NCI-H2081 treated with DMSO at 0.1 percent for 48 hours (cell line): Measurements from ENCODE around the gene MON1A.
"Not testable (repeated sequence)": the region's sequence is repeated elsewhere in the genome, so short reads cannot be mapped to it uniquely, and the experiment has no call there.

ENCODE experiments used
- DNase-seq: peaks from one replicate; lab custom pipeline; 2025; lab: John Stamatoyannopoulos, UW

The MON1A gene

DNA sequence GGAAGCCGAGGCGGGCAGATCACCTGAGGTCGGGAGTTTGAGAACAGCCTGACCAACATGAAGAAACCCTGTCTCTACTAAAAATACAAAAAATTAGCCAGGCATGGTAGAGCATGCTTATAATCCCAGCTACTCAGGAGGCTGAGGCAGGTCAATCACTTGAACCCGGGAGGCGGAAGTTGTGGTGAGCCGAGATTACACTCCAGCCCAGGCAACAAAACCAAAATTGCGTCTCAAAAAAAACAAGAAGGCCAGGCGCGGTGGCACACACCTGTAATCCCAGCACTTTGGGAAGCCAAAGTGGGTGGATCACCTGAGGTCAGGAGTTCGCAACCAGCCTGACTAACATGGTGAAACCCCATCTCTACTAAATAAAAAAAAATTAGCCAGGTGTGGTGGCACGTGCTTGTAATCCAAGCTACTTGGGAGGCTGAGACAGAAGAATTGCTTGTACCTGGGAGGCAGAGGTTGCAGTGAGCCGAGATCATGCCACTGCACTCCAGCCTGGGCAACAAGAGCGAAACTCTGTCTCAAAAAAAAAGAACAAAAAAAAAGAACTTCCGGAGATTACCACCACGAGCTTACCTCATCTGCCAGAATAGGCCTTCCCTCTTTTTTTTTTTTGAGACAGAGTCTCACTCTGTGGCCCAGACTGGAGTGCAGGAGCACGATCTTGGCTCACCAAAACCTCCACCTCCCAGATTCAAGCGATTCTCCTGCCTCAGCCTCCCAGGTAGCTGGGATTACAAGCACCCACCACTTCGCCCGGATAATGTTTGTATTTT, 11.6 kb downstream of the MON1A start:
- DNase-seq: not testable (repeated sequence)

DNA sequence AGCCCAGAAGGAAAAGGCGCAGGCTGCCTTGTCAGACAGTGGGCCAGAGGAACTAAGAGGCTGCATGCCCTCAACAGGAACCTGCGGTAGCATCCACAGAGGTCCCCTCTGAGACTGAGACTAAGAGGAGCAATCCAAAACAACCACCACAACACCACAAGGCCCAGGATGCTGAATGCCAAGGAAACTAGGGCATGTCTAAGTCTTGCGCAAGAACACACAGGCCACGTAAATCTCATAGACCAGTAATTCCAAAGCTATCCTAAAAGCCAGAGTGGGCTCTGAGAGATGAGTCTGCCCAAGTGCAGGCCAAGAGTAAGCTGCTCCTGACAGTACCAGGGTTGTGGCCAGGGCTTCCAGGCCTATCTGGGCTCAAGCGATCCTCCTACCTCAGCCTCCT, 12.9 kb downstream of the MON1A start:
- DNase-seq: no peak

DNA sequence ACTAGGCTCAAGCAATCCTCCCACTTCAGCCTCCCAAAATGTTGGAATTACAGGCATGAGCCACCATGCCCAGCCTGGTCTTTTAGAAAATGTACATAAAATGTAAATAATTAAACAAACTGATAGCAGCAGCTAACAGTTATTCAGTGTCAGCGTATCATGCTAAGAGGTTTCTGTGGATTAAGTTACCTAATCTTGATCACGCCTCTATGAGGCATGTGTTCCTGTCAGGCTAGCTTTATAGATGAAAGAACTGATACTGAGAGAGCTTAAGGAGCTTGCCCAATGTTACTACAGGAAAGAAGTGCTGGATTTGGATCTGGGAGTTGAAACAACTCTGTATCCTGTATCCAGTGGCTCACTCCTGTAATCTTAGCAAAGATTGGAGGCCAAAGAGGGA, 14.7 kb downstream of the MON1A start:
- no peak for DNase-seq

DNA sequence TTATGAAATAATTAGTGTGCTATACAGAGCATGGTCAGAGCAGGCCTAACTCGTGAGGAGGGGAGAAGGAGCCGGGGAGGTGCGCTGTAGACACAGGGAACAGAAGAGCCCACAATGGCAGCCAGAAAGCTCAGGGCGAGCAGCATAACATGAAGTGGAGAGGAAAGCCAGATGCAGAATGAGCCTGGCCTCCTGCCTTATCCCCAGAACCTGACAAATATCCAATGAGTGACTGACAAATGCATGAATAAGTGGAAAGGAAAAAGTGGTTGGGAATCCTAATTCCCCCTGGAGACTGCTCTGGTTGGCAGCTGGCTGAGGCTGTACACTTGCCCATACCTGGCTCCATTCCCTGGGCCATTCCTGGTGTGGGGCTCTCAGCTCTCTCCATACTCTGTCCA, 16.7 kb downstream of the MON1A start:
- no peak for DNase-seq

DNA sequence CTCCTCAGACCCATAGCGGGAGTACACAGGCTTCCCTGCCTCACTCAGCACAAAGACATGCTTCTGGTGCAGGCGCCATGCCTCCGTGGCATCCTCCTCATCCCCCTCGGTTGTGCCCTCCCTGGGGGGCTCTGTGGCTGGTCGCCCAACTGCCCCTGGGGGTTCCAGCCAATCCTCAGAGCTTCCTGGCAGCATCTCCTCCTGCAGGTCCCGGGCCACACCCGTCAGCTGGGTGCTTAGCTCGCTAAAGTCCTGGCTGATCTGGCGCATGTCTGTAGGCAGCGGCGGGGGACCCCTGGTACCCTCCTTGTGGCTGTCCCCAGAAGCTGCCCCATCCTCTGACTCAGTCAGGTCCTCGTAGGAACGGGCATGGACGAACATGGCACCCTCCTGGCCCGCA, 18.0 kb downstream of the MON1A start:
- no peak for DNase-seq

DNA sequence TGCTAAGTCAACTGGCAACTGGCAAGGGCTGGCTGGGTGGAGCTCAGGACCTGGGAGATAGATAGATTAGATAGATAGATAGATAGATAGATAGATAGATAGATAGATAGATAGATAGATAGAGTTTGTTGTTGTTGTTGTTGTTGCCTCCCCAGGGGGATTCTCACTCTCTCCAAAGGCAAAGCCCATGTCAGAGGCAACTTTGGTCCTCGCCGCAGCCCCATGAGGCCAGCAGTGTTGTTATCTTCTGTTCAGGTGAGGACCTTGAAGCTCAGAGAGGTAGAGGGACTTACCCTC, 18.5 kb downstream of the MON1A start:
- DNase-seq: no peak

DNA sequence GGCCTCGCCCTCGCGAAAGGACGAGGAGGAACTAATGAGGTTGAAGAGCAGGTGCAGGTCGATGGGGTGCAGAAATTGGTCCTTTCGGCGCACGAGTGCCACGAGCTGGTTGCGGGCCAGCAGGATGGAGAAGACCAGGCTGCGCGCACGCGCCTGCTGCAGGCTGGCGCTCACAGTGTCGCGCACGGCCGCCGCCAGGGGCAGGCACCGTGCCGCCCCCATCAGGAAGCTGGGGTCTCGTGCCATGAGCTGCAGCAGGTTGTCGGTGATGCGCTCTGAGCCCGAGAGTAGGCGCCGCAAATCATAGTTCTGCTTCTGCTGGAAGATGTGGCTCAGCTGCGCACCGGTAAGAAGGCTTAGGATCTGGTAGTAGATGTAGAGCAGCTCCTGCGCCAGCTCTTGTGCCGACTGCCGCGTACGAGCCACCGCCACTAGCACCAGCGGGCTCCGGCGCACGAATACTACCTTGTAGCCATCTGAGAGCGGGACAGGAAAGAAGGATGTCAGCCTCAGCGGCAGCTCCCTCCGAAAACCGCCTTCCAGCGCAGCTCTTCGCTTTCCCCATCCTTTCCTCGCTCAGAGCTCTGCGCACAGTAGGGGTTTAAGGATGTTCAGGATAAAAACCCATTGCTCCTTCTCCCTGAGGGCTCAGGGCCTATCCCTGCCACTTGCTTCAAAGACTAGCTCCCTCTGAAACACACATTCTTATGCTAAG, 19.0 kb downstream of the MON1A start:
- DNase-seq: no peak

DNA sequence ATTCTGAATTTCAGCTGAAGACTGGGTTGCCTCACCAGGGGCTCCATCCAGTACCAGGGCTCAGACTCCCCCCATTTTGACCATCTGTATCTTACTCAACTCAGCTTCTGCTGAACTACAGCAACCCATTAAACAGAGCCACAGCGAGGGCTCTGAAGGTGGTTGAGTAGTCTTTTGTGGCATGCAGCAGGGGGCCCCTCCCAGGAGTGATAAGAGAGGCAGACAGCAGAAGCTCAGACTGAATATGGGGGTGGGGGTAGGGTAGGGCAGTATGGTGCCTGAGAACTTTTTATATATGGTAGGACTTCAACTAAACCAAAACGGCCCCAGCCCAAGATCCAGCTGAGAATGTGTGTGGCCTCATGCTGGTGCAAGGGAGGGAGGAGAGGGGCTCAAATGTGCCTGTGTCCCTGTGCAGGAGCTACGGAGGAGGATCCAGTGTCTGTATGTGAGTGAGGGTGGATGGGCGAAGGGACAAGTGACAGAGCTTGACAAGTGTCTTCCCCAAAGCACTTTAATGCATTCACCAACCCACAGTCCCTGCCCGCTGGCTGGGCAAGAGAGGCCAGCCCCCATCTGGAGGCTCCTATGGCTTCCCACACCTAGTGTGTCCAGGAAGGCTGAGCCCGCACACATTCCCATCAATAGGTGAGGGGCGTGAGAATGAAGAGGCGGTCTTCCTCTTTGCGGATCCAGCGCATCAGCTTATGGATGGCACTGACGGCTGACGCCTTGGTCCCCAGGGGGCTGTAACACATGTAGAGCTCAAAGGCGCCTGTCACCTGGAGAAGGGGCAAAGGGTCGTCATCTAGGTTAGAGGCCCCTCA, 21.0 kb downstream of the MON1A start:
- no peak for DNase-seq

DNA sequence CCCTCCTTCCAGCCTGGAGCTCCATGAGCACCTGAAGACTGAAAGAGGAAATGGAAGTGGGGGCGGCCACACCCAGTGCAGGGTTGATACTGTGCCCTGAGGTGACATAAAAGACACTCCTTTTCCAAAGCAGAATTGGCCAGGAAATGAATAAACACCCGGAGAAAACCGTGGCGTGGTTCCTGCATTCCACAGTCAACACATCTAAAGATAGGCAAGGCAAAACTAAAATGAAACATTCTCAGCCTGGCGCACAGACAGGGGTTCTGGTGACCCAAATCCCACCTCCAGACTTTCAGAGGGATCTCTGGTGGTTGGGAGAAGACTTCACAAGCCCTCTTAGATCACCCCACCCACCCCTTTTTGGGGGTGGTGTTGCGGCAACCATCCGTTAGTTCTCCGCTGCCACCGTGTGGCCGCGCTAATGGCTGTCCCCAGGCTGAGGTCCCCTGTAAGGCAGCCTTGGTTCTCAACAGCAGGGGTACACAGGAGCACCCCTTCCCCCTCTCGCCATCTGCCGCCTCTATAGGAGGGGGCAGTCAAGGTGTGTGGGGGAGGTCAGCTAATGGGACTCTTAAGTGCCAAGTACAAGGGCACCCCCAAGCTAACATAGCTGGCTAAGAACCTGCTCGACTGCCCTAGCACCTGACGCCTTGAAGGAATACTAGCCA, 23.4 kb downstream of the MON1A start:
- no peak for DNase-seq

DNA sequence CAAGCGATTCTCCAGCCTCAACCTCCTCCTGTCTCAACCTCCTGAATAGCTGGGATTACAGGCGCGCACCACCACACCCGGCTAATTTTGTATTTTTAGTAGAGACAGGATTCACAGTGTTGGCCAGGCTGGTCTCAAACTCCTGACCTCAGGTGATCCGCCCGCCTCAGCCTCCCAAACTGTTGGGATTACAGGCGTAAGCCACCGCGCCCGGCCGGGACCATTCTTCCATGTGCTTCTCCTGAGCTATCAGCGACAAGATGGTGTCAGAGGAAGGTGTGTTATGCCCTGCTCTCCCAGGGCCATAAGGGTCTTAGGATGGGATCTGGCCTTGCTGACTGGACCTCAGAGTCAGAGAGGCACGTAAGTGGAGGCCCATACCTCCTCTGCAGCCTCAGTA, 25.2 kb downstream of the MON1A start:
- not testable (repeated sequence) for DNase-seq

DNA sequence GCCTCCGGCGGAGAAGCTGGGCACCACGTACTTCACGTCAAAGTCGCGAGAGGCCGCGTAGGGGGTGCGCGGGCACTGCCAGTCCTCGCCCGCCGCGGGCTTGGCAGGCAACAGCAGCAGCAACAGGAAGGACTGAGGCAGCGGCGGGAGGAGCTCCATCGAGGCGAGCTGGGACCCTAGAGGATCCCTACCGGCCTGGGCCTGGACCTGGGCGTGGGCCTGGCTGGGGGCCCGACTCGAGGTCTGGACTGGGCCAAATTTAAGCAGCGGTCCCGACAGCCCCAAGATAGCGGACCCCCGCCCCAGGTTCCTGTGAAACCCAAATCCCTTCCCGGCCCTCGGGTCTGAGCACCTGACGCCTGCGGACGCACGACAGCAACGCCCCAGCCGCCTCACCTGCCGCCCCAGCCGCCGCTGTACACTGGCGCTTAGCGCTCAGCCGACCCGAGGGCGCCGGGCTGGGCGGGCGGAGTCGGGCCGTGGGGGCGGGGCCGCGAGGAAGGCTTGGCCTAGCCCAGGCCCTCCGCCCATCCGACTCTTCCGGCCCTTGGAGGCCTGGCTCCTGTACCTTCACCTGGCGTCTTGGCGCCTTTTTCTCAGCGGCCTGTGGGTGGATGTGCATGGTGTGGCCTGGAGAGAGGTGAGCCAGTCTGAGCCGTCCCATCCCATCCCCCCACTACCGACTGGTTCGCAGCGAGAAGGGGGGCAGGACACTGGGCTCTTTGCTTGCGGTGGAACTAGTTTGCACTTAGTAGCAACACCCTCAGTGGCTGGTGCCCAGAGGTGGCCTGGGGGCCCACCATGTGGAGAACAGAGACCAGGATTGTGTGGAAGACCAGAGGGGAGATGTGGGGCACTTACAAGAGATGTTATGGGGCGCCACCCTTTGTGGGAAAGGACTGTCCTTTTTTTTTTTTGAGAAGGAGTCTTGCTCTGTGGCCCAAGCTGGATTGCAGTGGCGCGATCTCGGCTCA, 25.9 kb downstream of the MON1A start, which contains the start of gene MST1R:
Gene MST1R, minus strand, starts transcription at position 423 of the 974 bp plus-strand sequence. Its CDS starts 264 bp downstream, at position 159.
- DNase-seq: no peak

DNA sequence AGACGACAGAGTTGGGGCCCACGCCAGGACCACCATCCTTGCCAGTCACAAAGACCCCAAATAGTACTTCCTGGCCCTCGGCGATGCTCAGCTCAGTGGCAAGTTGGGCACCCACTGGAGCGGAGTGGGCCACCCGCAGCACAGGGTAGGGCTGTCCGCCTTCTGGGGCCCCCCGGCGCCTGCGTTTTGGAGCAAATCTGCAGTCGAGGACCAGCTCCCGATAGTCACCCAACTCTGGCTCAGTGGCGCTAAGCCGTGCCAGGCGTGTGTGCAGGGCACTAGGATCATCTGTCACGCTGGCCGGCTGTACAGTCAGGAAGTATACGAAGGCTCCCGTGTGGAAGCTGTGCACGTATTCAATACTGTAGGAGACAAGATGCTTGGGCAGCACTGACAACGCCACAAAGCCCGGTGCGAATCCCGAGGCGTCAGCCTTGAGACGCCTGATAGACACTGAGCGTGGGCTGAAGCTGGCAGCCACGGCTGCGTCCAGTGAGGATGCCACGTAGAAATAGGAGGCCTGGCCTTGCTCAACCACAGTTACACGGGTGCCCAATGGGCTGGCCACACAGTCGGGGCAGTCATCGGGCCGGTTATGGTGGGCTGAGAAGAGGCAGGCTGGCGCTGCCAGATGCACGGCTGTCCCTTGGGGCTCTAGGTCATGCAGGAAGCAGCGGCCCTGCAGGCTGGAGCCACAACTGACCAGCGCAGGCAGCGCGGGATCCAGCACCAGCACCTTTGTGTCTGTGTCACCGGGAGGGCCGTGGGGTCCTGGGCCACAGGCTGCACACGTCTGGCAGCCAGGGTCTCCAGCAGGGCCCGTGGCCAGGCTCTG, 26.9 kb downstream of the MON1A start:
- no peak for DNase-seq

DNA sequence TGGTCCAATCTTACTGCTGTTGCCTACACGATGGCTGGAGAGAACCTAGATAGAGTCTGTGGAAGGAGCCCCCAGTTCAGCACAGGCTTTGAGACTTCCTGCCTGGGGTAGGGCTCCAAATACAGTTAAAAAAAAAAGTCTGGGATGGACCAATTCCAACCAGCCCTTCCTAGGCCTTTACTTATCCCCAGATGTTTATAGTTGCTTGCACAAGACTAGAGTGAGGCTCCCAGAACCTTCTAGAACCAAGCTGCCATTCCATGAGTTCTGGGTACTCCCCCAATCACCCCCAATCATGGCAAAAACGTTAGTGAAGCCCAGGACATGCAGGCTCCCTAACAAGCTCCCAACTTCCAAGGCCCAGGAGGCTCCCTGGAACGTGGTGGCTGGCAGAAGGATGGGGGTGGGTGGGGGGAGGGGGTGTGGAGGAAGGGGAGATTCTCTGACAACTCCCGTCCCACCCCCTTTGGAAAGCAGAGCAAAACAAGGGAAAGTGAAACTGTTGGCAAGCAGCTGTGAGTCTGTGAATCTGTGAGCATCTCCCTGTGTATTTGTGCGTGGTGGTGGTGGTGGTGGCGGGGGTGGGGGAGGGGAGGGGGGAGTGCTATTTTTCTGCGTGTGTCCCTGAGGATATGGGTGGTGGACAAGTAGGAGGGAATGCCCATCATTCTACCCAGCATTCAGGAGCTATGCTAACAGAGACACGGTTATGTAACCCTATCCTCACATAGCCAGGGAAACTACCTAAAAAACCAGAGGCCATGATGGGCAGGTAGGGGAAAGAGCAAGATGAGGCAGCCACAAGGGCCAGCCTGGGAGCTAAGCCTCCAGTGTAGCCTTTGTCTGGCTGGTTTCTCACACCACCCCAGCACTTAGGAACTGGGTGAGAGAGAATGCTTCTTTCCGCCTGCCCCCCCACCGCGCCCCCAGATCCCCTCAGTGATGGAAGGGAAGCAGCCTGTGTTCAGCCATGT, 28.0 kb downstream of the MON1A start:
- DNase-seq: no peak

DNA sequence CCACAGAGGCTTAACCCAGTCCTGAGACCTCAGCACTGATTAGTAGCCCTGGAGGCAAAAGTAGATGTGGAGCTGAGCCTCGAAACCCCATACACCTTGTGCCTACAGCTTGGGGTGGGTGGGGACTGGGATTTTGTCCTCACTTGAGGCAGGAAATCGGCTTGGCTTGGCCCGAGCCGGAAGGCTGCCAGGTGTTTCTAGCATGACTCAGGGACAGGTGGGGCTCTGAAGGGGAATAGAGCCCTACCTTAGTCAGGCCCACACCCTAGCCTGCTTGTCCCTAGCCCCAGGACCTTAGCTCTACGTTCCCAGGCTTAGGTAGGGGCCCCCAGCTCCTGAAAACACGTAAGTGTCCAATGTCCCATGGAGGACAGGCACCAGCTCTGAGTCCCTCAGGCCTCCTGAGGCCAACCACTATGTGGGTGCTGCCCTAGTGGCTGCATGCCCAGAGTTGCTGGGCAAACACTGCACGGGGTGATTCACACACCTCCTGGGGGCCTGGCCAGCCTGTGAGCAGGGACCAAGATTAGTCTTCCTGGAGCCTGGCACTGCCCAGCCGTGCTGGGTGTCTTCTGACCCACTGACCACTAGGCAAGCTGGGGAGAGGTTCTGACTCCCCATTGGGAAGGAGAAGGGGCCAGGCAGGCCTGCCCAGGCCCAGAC, 29.0 kb downstream of the MON1A start:
- no peak for DNase-seq

DNA sequence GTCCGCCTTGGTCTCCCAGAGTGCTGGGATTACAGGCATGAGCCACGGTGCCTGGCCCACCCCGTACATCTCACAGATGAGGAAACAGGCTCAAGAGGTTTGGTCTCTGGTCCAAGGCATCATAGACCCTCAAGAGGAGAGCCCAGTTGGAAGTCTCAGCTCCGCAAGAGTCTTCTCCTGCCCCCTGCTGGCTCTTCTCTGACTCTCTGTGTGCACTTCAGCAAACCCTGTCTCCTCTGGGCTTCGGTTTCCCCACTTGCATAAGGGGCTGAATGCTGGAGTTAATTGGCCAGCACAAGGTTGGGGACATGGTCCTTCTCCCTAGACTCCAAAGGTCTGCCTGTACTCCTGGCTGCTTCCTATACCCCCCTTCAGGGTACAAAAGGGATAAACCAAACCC, 29.8 kb downstream of the MON1A start:
- no peak for DNase-seq

DNA sequence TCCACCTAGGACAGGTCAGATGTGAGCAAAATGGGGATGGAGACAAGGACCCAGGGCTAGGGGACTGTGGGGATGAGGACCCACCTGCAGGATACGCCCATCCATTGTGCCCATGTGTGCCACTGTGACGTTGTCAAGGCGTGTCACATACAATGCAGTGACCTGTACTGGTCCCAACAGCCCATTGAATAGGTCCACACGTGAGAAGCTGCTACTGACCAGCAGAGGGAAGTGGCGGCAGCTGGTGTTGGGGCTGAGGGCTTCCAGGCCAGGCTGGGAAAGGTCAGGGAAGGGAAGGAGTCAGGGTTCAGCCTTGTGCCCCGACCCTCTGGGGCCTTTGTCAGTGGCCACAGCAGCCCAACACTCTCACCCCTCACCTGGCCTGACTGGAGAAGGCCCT, 30.6 kb downstream of the MON1A start:
- no peak for DNase-seq

DNA sequence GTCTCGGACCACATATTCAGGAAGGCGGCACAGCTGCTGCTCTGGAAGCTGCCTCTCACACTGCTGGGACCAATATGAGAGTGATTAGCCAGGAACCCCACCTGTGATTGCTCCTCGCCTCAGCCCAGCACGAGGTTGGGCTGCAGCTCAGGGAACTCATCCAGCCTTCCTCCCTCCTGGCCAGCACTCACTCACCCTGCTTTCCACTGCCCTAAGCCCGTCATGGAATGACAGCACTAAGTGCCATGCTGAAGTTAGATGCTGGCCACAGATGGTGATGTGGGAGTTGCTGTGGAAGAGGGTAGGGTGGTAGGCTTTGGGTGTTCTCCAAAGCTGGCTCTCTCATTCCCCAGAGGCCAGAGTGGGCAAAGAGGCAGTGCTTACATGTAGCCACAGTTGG, 33.3 kb downstream of the MON1A start:
- no peak for DNase-seq

DNA sequence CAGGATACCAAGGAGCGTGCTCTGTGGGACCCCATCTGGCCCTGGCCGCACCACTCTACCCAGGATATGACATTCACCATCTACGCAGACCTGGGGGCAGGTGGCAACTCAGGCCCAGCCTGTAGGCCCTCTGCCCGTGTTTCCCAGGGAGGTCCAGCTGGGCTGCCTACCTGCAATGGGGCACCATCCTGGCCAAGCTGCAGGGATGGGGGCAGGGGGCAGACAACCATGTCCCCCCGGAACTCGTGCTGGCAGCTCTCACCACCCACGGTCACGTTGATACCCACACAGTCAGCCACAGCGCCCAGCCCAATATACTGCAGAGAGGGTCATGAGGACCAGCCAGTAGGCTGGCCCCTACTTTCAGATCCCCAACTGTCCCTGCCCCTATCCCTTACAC, 33.8 kb downstream of the MON1A start:
- no peak for DNase-seq
